HEK293 (cell line): ENCODE measurements around the gene CSNK1G2.

Source experiments
- GFI1B ChIP-seq: fragments of 450-650 bp; formaldehyde crosslinking; IDR thresholded peaks from 2 replicates; pipeline ENCODE4 v1.5.1; 2016; ENCODE audit warnings: missing biosample characterization, missing genetic modification characterization
- GLIS2 ChIP-seq: fragments of 450-650 bp; formaldehyde crosslinking; IDR thresholded peaks from 2 replicates; pipeline ENCODE4 v1.5.1; 2016; ENCODE audit warnings: missing biosample characterization, missing genetic modification characterization
- KLF8 ChIP-seq: fragments of 450-650 bp; formaldehyde crosslinking; IDR thresholded peaks from 2 replicates; pipeline ENCODE4 v1.5.1; 2016; ENCODE audit warnings: missing biosample characterization, missing genetic modification characterization
- KLF9 ChIP-seq: fragments of 450-650 bp; formaldehyde crosslinking; IDR thresholded peaks from 2 replicates; pipeline ENCODE4 v1.5.1; 2016; ENCODE audit warnings: missing biosample characterization, missing genetic modification characterization, low read depth
- OSR2 ChIP-seq: fragments of 450-650 bp; formaldehyde crosslinking; IDR thresholded peaks from 2 replicates; pipeline ENCODE4 v1.5.1; 2016; ENCODE audit warnings: missing biosample characterization, missing genetic modification characterization
- OVOL3 ChIP-seq: fragments of 450-650 bp; formaldehyde crosslinking; IDR thresholded peaks from 2 replicates; pipeline ENCODE4 v1.5.1; 2016; ENCODE audit warnings: missing biosample characterization, missing genetic modification characterization
- REPIN1 ChIP-seq: fragments of 450-650 bp; formaldehyde crosslinking; IDR thresholded peaks from 2 replicates; pipeline ENCODE4 v1.5.1; 2017; ENCODE audit warnings: missing biosample characterization, missing genetic modification characterization, low read depth
- ZBTB7A ChIP-seq: fragments of 450-650 bp; formaldehyde crosslinking; IDR thresholded peaks from 2 replicates; pipeline ENCODE4 v1.5.1; 2016; ENCODE audit warnings: low read depth, missing biosample characterization, missing genetic modification characterization
- ZEB2 ChIP-seq: fragments of 450-650 bp; formaldehyde crosslinking; IDR thresholded peaks from 2 replicates; pipeline ENCODE4 v1.5.1; 2016; ENCODE audit warnings: missing biosample characterization, missing genetic modification characterization
- ZNF146 ChIP-seq: fragments of 450-650 bp; formaldehyde crosslinking; IDR thresholded peaks from 2 replicates; pipeline ENCODE4 v1.5.1; 2016; ENCODE audit warnings: missing biosample characterization, missing genetic modification characterization
- ZNF169 ChIP-seq: fragments of 450-650 bp; formaldehyde crosslinking; IDR thresholded peaks from 2 replicates; pipeline ENCODE4 v1.5.1; 2016; ENCODE audit warnings: missing biosample characterization, missing genetic modification characterization
- ZNF19 ChIP-seq: fragments of 450-650 bp; formaldehyde crosslinking; IDR thresholded peaks from 2 replicates; pipeline ENCODE4; 2016; ENCODE audit warnings: missing biosample characterization, missing genetic modification characterization, low read depth
- ZNF214 ChIP-seq: fragments of 450-650 bp; formaldehyde crosslinking; IDR thresholded peaks from 2 replicates; pipeline ENCODE4 v1.5.1; 2017; ENCODE audit warnings: missing biosample characterization, mild to moderate bottlenecking, missing genetic modification characterization, borderline replicate concordance
- ZNF274 ChIP-seq, 2 experiments: fragments of 200-500 bp in 1 of 2; fragments of 450-650 bp in 1 of 2; sonication (Bioruptor generic) in 1 of 2; formaldehyde crosslinking in 1 of 2; IDR thresholded peaks; 2 replicates each; pipeline versions ENCODE4 v1.5.1 to v1.6.1; 2014 to 2016; ENCODE audit warnings: borderline replicate concordance in 1 of 2, inconsistent platforms in 1 of 2, low read length in 1 of 2, missing biosample characterization in 1 of 2, missing genetic modification characterization in 1 of 2
- ZNF426 ChIP-seq: fragments of 450-650 bp; formaldehyde crosslinking; IDR thresholded peaks from 2 replicates; pipeline ENCODE4 v1.5.1; 2017; ENCODE audit warnings: missing biosample characterization, missing genetic modification characterization, mild to moderate bottlenecking, inconsistent platforms, moderate library complexity
- ZNF510 ChIP-seq: fragments of 450-650 bp; formaldehyde crosslinking; IDR thresholded peaks from 2 replicates; pipeline ENCODE4 v1.5.1; 2018; ENCODE audit warnings: mild to moderate bottlenecking, missing genetic modification characterization, missing biosample characterization; ENCODE audit not compliant: insufficient replicate concordance
- ZNF530 ChIP-seq: fragments of 450-650 bp; formaldehyde crosslinking; IDR thresholded peaks from 2 replicates; pipeline ENCODE4 v1.5.1; 2016; ENCODE audit warnings: low read depth, missing biosample characterization, missing genetic modification characterization
- ZNF664 ChIP-seq: fragments of 450-650 bp; formaldehyde crosslinking; IDR thresholded peaks from 2 replicates; pipeline ENCODE4 v1.5.1; 2016; ENCODE audit warnings: missing biosample characterization, missing genetic modification characterization
- ZNF791 ChIP-seq: fragments of 450-650 bp; formaldehyde crosslinking; IDR thresholded peaks from 2 replicates; pipeline ENCODE4 v1.5.1; 2016; ENCODE audit warnings: missing biosample characterization, missing genetic modification characterization
- ZNF843 ChIP-seq: fragments of 450-650 bp; formaldehyde crosslinking; IDR thresholded peaks from 2 replicates; pipeline ENCODE4 v1.5.1; 2016; ENCODE audit warnings: missing biosample characterization, missing genetic modification characterization
- TF ChIP-seq, protein P1 (sequence below): sonication (generic); formaldehyde crosslinking; IDR thresholded peaks from 2 replicates; pipeline ENCODE4 v1.8.1; 2022; ENCODE audit warnings: mild to moderate bottlenecking, moderate library complexity, missing genetic modification reagents
- TF ChIP-seq, protein P2 (sequence below): fragments of 450-650 bp; formaldehyde crosslinking; IDR thresholded peaks from 2 replicates; pipeline ENCODE4 v1.5.1; 2017; ENCODE audit warnings: missing biosample characterization, missing genetic modification characterization
- TF ChIP-seq, protein P3 (sequence below): fragments of 450-650 bp; formaldehyde crosslinking; IDR thresholded peaks from 2 replicates; pipeline ENCODE4 v1.5.1; 2016; ENCODE audit warnings: missing biosample characterization, missing genetic modification characterization
- TF ChIP-seq, protein P4 (sequence below): fragments of 450-650 bp; formaldehyde crosslinking; IDR thresholded peaks from 2 replicates; pipeline ENCODE4 v1.5.1; 2016; ENCODE audit warnings: missing biosample characterization, missing genetic modification characterization
- TF ChIP-seq, protein P5 (sequence below): fragments of 450-650 bp; formaldehyde crosslinking; IDR thresholded peaks from 2 replicates; pipeline ENCODE4 v1.5.1; 2016; ENCODE audit warnings: missing biosample characterization, missing genetic modification characterization, low read depth
- TF ChIP-seq, protein P6 (sequence below): fragments of 450-650 bp; formaldehyde crosslinking; IDR thresholded peaks from 2 replicates; pipeline ENCODE4 v1.5.1; 2016; ENCODE audit warnings: missing biosample characterization, missing genetic modification characterization
- TF ChIP-seq, protein P7 (sequence below): fragments of 450-650 bp; formaldehyde crosslinking; IDR thresholded peaks from 2 replicates; pipeline ENCODE4 v1.5.1; 2017; ENCODE audit warnings: missing biosample characterization, missing genetic modification characterization

Gene CSNK1G2

DNA sequence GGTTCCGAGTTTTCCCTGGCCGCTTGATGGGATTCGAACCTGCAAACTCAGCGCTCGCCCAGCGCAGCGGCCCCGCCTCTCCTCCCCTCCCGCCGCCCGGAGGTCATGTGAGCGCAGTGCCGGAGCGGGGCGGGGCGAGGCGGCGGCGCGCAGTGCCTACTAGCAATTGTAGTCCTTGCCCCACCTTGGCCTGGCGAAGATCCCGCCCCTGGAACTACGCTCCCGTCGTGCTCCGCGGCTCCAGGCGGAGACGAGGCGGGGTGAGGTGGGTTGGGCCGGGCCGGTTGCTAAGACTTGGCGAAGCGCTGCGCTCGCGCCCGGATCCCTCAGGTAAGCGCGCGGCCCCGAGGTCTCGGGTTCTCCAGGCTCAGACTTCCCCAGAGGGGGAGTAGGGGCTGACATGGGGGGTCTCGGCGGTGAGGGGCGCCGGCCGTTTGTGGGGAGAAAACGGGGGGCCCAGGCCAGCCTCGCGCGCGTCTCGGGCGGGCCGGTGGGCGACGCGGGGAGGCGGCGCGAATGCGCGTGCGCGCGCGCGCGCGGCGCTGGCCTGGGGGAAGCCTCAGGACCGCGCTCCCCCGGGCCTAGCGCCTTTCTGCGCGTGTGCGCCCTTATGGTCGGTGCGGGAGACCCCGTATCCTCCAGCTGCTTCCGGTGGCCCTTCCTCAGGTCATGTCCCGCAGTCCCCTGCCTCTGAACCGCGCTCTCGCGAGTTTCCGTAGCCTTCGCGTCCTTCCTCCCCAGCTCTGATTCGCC is 35.7 kb upstream of the CSNK1G2 start, which contains the start of the genes ADAT3 and SCAMP4 (continued):
- TF ChIP-seq ZNF426 (tag by site-specific recombination) (no peak), KLF8 (tag by site-specific recombination) (peak; percentile 100), ZNF169 (tag by site-specific recombination) (no peak), ZNF530 (no peak), ZBTB7A (tag by site-specific recombination) (no peak; the same call in 1 of the 2 replicates), ZNF510 (tag by site-specific recombination) (no peak), ZNF146 (tag by site-specific recombination) (peak; percentile 8; the same call in 1 of the 2 replicates), GLIS2 (tag by site-specific recombination) (no peak), ZNF843 (tag by site-specific recombination) (no peak), ZNF791 (tag by site-specific recombination) (no peak), ZNF19 (tag by site-specific recombination) (no peak), GFI1B (no peak), KLF9 (peak; percentile 97), REPIN1 (tag by site-specific recombination) (no peak), OVOL3 (tag by site-specific recombination) (no peak), ZEB2 (tag by site-specific recombination) (peak; percentile 89), OSR2 (tag by site-specific recombination) (no peak), ZNF664 (no peak), ZNF214 (tag by site-specific recombination) (no peak), ZNF274 (IDR thresholded peaks at IDR 0.05; ENCODE audit: low read length) (no peak), ZNF274 (tag by site-specific recombination; IDR thresholded peaks at IDR 0.05; ENCODE audit: borderline replicate concordance) (no peak)
- TF ChIP-seq, protein P1, sequence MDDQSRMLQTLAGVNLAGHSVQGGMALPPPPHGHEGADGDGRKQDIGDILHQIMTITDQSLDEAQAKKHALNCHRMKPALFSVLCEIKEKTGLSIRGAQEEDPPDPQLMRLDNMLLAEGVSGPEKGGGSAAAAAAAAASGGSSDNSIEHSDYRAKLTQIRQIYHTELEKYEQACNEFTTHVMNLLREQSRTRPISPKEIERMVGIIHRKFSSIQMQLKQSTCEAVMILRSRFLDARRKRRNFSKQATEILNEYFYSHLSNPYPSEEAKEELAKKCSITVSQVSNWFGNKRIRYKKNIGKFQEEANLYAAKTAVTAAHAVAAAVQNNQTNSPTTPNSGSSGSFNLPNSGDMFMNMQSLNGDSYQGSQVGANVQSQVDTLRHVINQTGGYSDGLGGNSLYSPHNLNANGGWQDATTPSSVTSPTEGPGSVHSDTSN: no peak
- TF ChIP-seq, protein P2, sequence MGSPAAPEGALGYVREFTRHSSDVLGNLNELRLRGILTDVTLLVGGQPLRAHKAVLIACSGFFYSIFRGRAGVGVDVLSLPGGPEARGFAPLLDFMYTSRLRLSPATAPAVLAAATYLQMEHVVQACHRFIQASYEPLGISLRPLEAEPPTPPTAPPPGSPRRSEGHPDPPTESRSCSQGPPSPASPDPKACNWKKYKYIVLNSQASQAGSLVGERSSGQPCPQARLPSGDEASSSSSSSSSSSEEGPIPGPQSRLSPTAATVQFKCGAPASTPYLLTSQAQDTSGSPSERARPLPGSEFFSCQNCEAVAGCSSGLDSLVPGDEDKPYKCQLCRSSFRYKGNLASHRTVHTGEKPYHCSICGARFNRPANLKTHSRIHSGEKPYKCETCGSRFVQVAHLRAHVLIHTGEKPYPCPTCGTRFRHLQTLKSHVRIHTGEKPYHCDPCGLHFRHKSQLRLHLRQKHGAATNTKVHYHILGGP (tag by site-specific recombination): no peak
- TF ChIP-seq, protein P3, sequence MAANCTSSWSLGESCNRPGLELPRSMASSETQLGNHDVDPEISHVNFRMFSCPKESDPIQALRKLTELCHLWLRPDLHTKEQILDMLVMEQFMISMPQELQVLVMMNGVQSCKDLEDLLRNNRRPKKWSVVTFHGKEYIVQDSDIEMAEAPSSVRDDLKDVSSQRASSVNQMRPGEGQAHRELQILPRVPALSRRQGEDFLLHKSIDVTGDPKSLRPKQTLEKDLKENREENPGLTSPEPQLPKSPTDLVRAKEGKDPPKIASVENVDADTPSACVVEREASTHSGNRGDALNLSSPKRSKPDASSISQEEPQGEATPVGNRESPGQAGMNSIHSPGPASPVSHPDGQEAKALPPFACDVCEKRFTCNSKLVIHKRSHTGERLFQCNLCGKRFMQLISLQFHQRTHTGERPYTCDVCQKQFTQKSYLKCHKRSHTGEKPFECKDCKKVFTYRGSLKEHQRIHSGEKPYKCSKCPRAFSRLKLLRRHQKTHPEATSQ (tag by site-specific recombination): no peak
- TF ChIP-seq, protein P4, sequence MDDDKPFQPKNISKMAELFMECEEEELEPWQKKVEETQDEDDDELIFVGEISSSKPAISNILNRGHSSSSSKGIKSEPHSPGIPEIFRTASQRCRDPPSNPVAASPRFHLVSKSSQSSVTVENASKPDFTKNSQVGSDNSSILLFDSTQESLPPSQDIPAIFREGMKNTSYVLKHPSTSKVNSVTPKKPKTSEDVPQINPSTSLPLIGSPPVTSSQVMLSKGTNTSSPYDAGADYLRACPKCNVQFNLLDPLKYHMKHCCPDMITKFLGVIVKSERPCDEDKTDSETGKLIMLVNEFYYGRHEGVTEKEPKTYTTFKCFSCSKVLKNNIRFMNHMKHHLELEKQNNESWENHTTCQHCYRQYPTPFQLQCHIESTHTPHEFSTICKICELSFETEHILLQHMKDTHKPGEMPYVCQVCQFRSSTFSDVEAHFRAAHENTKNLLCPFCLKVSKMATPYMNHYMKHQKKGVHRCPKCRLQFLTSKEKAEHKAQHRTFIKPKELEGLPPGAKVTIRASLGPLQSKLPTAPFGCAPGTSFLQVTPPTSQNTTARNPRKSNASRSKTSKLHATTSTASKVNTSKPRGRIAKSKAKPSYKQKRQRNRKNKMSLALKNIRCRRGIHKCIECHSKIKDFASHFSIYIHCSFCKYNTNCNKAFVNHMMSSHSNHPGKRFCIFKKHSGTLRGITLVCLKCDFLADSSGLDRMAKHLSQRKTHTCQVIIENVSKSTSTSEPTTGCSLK (tag by site-specific recombination): no peak
- TF ChIP-seq, protein P5, sequence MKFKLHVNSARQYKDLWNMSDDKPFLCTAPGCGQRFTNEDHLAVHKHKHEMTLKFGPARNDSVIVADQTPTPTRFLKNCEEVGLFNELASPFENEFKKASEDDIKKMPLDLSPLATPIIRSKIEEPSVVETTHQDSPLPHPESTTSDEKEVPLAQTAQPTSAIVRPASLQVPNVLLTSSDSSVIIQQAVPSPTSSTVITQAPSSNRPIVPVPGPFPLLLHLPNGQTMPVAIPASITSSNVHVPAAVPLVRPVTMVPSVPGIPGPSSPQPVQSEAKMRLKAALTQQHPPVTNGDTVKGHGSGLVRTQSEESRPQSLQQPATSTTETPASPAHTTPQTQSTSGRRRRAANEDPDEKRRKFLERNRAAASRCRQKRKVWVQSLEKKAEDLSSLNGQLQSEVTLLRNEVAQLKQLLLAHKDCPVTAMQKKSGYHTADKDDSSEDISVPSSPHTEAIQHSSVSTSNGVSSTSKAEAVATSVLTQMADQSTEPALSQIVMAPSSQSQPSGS (tag by site-specific recombination): no peak
- TF ChIP-seq, protein P6, sequence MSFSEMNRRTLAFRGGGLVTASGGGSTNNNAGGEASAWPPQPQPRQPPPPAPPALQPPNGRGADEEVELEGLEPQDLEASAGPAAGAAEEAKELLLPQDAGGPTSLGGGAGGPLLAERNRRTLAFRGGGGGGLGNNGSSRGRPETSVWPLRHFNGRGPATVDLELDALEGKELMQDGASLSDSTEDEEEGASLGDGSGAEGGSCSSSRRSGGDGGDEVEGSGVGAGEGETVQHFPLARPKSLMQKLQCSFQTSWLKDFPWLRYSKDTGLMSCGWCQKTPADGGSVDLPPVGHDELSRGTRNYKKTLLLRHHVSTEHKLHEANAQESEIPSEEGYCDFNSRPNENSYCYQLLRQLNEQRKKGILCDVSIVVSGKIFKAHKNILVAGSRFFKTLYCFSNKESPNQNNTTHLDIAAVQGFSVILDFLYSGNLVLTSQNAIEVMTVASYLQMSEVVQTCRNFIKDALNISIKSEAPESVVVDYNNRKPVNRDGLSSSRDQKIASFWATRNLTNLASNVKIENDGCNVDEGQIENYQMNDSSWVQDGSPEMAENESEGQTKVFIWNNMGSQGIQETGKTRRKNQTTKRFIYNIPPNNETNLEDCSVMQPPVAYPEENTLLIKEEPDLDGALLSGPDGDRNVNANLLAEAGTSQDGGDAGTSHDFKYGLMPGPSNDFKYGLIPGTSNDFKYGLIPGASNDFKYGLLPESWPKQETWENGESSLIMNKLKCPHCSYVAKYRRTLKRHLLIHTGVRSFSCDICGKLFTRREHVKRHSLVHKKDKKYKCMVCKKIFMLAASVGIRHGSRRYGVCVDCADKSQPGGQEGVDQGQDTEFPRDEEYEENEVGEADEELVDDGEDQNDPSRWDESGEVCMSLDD (tag by site-specific recombination): no peak
- TF ChIP-seq, protein P7, sequence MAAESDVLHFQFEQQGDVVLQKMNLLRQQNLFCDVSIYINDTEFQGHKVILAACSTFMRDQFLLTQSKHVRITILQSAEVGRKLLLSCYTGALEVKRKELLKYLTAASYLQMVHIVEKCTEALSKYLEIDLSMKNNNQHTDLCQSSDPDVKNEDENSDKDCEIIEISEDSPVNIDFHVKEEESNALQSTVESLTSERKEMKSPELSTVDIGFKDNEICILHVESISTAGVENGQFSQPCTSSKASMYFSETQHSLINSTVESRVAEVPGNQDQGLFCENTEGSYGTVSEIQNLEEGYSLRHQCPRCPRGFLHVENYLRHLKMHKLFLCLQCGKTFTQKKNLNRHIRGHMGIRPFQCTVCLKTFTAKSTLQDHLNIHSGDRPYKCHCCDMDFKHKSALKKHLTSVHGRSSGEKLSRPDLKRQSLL (tag by site-specific recombination): no peak
